Activated naive CD4-positive, alpha-beta T cell treated with anti-CD3 and anti-CD28 coated beads for 36 hours (primary cell): ENCODE measurements around the gene TMEM109. TPM values are rescaled to one million over a fixed set of nuclear protein-coding genes. Genes with fewer than 3 reads are reported as not detected.
"Not testable (repeated sequence)": the region's sequence is repeated elsewhere in the genome, so short reads cannot be mapped to it uniquely, and the experiment has no call there.

Experiments used
- CTCF ChIA-PET: fragments of 350-600 bp; sonication (Branson Sonifier 250); formaldehyde crosslinking; loops from one replicate; lab custom pipeline; 2021; ENCODE audit warnings: antibody characterized with exemption; lab: Charles Lee
- DNase-seq: peaks from one replicate; pipeline ENCODE4 v3.0.0-alpha.2; 2020
- H3K27ac Mint-ChIP-seq: one replicate; pipeline ENCODE4 v1.8.0; 2021; ENCODE audit warnings: mild to moderate bottlenecking, mixed read lengths
- H3K27me3 Mint-ChIP-seq: one replicate; pipeline ENCODE4 v1.8.0; 2021; ENCODE audit warnings: low read depth, mixed read lengths
- H3K36me3 Mint-ChIP-seq: one replicate; pipeline ENCODE4 v1.8.0; 2021; ENCODE audit warnings: low read depth, mixed read lengths
- H3K4me1 Mint-ChIP-seq: one replicate; pipeline ENCODE4 v1.8.0; 2021; ENCODE audit warnings: low read depth, mixed read lengths
- H3K4me3 Mint-ChIP-seq: one replicate; pipeline ENCODE4 v1.8.0; 2021; ENCODE audit warnings: mild to moderate bottlenecking, moderate library complexity, mixed read lengths
- H3K9me3 Mint-ChIP-seq: one replicate; pipeline ENCODE4 v1.8.0; 2021; ENCODE audit warnings: mixed read lengths
- intact Hi-C: fragments of 100-400 bp; cut with micrococcal nuclease; formaldehyde crosslinking; loops from one replicate; pipeline ENCODE4 v1.15.1; 2023
- total RNA-seq, 2 experiments: library from RNA; stranded (reverse); gene quantifications; one replicate each; pipeline ENCODE4 v1.2.3, GENCODE V29; 2021

Gene TMEM109
- total RNA-seq, 2 experiments from 2014 or later = 94.0 to 103 TPM

DNA sequence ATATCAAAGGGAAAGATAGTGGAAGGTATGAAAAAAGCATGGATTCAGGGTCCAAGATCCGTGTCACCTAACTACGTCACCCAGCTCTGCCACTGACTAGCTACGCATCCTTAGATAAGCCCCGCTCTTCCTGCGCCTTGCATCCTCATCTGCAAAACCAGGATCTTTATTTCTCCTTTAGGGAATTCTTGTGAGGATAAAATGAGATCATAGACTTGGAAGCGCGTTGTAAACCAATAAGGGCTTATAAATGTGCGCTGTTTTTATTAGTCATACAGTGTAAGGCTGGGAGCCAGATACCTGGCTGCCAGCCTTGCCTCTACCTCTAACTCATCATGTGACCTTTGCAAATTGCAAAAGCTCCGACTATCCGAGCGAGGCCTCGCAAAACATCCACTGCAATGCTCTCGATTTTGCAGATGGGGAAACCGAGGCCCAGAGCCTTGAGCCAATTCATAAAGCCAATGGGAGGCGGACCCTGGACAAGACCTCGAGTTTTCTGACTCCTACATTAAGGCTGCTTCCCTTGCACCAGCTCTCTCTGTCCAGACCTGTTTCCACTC is 8.3 kb upstream of the TMEM109 start:
- H3K9me3 Mint-ChIP-seq = peaks cover 2% of the 10 kb centered on the region
- peak overlapping the region; percentile 80 for H3K4me3 Mint-ChIP-seq
- DNase-seq = peak; percentile 31
- H3K27me3 Mint-ChIP-seq = no peaks in the 10 kb centered on the region
- intact Hi-C loops = loop anchor here (1.0 to 5.0 kb wide), 9 partner anchors 10 to 1288 kb away; partner anchors contain the start of genes CYB561A3, OSBP, SDHAF2 and VPS37C
- H3K27ac Mint-ChIP-seq = peak overlapping the region; percentile 92
- peaks cover 27% of the 10 kb centered on the region for H3K36me3 Mint-ChIP-seq
- H3K4me1 Mint-ChIP-seq = peaks cover 34% of the 10 kb centered on the region
- CTCF ChIA-PET = interaction anchor here (0.6 to 9.9 kb wide), 8 partner anchors 9 to 1289 kb away, joined by 3 to 82 read pairs (median 4); partner anchors contain the start of gene TMEM109

DNA sequence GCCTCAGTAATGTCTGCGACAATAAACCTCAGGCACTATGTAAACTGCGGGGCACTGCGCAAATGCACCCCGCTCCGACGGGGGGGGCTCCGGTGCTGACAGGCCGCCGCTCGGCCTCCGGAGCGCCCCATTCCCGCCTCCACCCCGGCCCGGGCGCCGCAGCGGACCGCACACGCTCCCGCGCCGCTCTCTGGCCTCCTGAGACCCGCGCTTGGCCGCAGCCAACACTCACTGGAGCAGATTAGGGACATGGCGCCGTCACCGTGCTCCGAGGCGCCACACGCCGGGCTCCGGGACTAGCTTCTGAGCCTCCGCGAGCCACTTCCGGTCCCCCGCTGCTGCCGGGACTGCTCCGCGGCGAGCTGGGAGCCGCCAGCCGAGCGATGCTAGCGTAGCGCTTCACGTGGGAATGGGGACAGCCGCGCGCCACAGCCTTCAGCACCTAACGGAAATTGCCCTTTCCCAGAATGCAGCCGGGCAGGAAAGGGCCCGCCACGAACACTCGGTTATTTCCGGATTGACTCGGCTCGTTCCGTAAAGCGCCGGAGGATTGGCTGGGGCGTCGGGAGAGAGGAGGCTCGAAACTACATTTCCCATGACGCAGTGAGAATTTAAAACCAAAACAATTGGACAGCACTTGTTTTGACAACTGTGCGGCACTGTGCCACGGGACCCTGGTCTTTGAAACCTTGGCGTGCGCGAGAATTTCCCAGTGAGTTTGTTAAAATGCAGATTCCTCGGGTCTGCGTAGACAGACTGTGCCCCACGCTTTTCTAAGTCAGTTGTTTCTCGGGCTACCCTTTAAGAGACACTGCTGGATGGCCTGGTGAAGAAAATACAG is 7.6 kb upstream of the TMEM109 start, which contains the start of gene PRPF19:
Gene PRPF19 (minus strand): TSS at position 454 of the 841 bp plus-strand sequence. CDS start 203 bp downstream, at position 251.
- H3K27ac Mint-ChIP-seq = peak within 1 kb of the TSS; percentile 92
- peak within 1 kb of the TSS; percentile 80 for H3K4me3 Mint-ChIP-seq
- peak; percentile 100 for DNase-seq
- H3K9me3 Mint-ChIP-seq = peaks cover 2% of the 10 kb centered on the region
- peaks cover 23% of the 10 kb centered on the region for H3K36me3 Mint-ChIP-seq
- intact Hi-C loops = loop anchor here (1.0 to 5.0 kb wide), 9 partner anchors 9 to 1289 kb away; partner anchors contain the start of genes CYB561A3, OSBP, SDHAF2 and VPS37C
- CTCF ChIA-PET = interaction anchor here (1.0 to 9.9 kb wide), 3 partner anchors 9 to 64 kb away, joined by 3 to 82 read pairs (median 4); partner anchors contain the start of gene TMEM109
- H3K4me1 Mint-ChIP-seq = peaks cover 40% of the 10 kb centered on the region
- H3K27me3 Mint-ChIP-seq = no peaks in the 10 kb centered on the region

DNA sequence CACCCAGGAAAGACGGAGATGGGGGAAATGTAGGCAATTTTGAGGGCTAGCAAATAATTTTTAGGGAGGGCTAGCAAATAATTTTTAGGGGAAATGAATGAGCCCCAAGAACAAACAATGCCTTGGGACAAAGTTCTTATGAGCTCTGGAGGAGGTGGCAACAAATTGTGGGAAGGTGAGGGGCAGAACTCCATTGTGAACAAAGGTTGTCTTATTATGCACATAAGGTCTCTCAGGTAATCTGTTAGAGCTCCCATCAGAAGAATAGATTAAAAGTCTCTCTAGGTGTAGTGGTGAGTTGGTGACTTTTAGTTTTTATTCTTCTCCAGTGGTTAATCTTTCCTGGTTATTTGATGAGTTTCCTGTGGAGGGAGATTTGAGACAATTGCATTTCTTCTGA is 5.2 kb upstream of the TMEM109 start:
- Mint-ChIP-seq H3K4me1 (peaks cover 57% of the 10 kb centered on the region), H3K27me3 (no peaks in the 10 kb centered on the region), H3K4me3 (no peak overlapping the region), H3K36me3 (peaks cover 9% of the 10 kb centered on the region), H3K27ac (no peak overlapping the region), H3K9me3 (peaks cover 2% of the 10 kb centered on the region)
- intact Hi-C loops = loop anchor here (5.0 kb wide), 1 partner anchor 1292 kb away; the partner anchor contains the start of gene OSBP
- CTCF ChIA-PET = interaction anchor here (1.2 kb wide), 1 partner anchor 77 kb away, joined by 3 read pairs; no protein-coding TSS in a partner anchor
- DNase-seq = no peak

DNA sequence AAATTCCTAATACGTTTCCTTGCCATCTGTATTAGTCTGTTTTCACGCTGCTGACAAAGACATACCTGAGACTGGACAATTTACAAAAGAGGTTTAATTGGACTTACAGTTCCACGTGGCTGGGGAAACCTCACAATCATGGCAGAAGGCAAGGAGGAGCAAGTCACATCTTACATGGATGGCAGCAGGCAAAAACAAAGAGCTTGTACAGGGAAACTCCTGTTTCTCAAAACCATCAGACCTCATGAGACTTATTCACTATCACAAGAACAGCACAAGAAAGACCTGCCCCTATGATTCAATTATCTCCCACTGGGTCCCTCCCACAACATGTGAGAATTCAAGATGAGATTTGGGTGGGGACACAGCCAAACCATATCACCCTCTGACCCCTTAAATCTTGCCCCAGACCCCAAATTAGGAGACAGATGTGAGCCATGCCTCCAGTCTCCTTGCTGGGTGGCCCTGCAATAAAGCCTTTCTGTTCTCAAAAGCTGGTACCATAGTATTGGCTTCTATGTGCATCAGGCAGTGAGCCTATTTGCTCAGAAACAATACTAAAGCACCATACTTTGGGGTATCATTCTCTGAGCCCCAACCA is 4.2 kb upstream of the TMEM109 start:
- not testable (repeated sequence) for H3K27me3 Mint-ChIP-seq, DNase-seq, H3K4me3 Mint-ChIP-seq, H3K9me3 Mint-ChIP-seq, H3K27ac Mint-ChIP-seq, H3K36me3 Mint-ChIP-seq
- intact Hi-C loops = loop anchor here (5.0 kb wide), 1 partner anchor 1292 kb away; the partner anchor contains the start of gene OSBP
- H3K4me1 Mint-ChIP-seq = peaks cover 47% of the 10 kb centered on the region
- CTCF ChIA-PET = interaction anchor here (1.2 kb wide), 1 partner anchor 78 kb away, joined by 3 read pairs; no protein-coding TSS in a partner anchor

DNA sequence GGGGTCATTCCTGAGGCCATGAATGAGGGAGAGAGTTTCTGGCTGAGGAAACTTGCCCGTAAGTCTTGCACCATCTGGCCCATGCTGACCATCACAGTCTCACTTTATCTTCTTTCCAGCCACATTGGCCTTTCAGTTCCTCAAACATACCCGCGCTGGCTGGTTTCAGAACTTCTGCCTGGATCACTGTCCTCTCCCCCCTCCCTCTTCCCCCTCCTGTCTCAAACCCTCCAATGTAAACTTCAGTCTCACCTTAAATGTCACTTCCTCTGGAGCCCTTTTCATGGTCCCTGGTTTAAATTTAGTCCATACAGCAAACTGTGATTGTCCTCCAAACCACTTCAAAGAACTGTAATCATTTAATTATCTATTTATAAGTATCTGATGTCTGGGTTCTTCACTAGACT is 3.7 kb upstream of the TMEM109 start:
- peaks cover 45% of the 10 kb centered on the region for H3K4me1 Mint-ChIP-seq
- peaks cover 2% of the 10 kb centered on the region for H3K9me3 Mint-ChIP-seq
- H3K27ac Mint-ChIP-seq = no peak overlapping the region
- H3K4me3 Mint-ChIP-seq = no peak overlapping the region
- CTCF ChIA-PET = interaction anchor here (0.7 kb wide), 1 partner anchor 412 kb away, joined by 3 read pairs; no protein-coding TSS in a partner anchor
- H3K27me3 Mint-ChIP-seq = no peaks in the 10 kb centered on the region
- intact Hi-C loops = no loop called here
- no peak for DNase-seq
- peaks cover 4% of the 10 kb centered on the region for H3K36me3 Mint-ChIP-seq

DNA sequence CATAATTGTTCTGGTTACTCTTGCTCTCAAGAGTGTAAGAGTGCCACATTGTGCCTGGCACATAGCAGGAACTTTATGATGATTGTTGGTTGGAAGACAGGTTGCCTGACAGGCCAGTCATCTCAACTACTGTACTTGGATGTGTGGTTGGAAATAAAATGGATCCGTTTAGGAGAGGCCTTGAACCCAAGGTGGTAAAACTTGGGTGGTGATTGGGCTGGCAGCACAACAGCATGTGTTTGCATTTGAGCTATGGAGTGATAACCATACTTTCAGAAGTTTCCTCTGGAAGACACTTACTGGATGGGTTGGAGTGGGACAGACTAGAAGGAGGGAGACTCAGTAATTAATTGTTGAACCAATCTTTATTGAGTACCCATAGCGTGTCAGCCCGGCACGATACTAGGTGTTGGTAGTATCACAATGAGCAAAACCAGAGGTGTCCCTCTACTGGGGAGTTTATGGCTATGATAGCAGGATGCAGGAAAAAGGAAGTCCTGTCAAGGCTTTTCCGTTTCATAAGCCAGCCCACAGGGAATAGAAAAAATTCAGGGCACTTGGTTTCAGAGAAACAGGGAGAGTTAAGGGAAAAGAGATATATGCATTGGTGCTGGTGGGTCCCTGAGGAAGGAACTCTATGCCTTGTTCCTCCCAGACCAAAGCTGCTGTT is 3.1 kb upstream of the TMEM109 start:
- intact Hi-C loops = no loop called here
- Mint-ChIP-seq H3K27ac (no peak overlapping the region), H3K36me3 (peaks cover 4% of the 10 kb centered on the region), H3K9me3 (peaks cover 2% of the 10 kb centered on the region), H3K4me1 (peaks cover 47% of the 10 kb centered on the region), H3K4me3 (no peak overlapping the region), H3K27me3 (no peaks in the 10 kb centered on the region)
- no peak for DNase-seq
- CTCF ChIA-PET = interaction anchor here (0.7 to 9.4 kb wide), 3 partner anchors 8 to 411 kb away, joined by 3 to 82 read pairs (median 6); partner anchors contain the start of gene PRPF19

DNA sequence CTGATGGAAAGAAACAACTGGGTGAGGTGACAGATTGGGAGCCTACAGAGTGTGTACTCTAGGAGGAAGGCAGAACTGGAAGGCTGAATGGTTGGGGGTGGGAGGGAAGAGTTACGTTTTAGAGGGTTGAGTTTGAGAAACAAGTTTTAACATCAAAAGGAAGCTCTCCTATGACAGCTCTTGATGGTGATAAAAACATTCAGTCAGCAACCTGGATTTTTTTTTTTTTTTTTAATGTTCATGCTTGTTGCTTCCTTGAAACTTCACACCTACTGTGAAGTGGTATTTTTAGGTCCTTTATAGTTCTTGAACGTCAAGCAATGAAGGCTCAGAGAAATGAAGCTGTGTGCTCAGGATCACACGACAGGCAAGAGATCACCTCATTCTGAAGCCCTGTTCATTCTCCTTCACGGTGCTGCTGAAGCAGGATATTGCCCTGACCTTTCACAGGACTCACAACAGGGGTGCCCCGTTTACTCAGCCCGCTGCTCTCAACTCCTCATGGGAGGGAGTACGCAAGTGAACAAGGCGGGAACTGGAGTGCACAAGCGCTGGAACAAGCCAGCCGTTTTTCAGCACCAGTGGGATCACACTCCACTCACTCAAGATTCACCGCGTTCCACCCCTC is 1.6 kb upstream of the TMEM109 start:
- peaks cover 52% of the 10 kb centered on the region for H3K4me1 Mint-ChIP-seq
- CTCF ChIA-PET = interaction anchor here (0.6 to 9.4 kb wide), 6 partner anchors 10 to 275 kb away, joined by 3 to 82 read pairs (median 7); partner anchors contain the start of gene PRPF19
- peaks cover 2% of the 10 kb centered on the region for H3K9me3 Mint-ChIP-seq

DNA sequence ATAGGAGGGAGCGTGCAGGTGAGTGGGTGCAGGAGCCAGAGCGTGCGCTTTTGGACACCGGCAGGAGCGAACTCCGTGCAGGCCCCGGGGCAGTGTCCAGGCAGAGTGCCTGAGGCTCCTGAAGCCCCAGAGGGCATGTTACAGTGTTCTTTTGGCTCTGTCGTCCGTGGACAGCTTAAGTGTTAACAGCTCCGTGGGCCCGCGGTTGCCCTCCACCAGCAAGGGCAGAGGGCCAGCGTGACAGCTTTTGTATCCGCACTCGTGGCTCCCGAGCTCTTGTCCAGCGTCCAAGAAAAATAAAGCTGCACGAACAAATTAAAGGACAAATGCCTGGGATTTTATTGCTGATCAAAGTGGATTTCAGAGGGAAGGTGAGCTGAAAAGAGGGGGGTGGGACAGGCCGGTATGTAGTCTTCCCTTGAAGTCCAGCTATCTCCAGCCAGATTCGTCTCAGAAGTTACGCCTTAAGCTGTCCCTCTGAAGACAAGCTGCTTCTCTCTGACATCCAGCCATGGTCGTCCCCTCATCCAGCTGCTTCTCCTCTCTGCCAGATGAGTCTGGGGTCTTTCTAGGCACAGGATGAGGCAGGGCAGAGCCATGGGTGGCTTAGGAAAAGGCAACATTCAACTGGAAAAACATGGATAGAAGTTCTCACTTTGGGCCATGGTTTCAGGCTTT is 968 bp upstream of the TMEM109 start:
- intact Hi-C loops = loop anchor here (1.0 kb wide), 1 partner anchor 248 kb away; the partner anchor contains the start of gene VPS37C
- H3K4me3 Mint-ChIP-seq = peak overlapping the region; percentile 94
- H3K4me1 Mint-ChIP-seq = peaks cover 52% of the 10 kb centered on the region
- H3K27me3 Mint-ChIP-seq = no peaks in the 10 kb centered on the region
- H3K27ac Mint-ChIP-seq = peak overlapping the region; percentile 95
- H3K36me3 Mint-ChIP-seq = peaks cover 10% of the 10 kb centered on the region
- DNase-seq = no peak
- H3K9me3 Mint-ChIP-seq = peaks cover 2% of the 10 kb centered on the region
- CTCF ChIA-PET = interaction anchor here (0.6 to 9.4 kb wide), 6 partner anchors 10 to 275 kb away, joined by 3 to 82 read pairs (median 7); partner anchors contain the start of genes PRPF19 and TMEM132A

More for the DNA sequence above, 1.6 kb upstream of the TMEM109 start:
- Mint-ChIP-seq H3K27ac (peak overlapping the region; percentile 89), H3K27me3 (no peaks in the 10 kb centered on the region), H3K36me3 (peaks cover 9% of the 10 kb centered on the region), H3K4me3 (peak overlapping the region; percentile 42)
- intact Hi-C loops = no loop called here
- DNase-seq = peak; percentile 69

DNA sequence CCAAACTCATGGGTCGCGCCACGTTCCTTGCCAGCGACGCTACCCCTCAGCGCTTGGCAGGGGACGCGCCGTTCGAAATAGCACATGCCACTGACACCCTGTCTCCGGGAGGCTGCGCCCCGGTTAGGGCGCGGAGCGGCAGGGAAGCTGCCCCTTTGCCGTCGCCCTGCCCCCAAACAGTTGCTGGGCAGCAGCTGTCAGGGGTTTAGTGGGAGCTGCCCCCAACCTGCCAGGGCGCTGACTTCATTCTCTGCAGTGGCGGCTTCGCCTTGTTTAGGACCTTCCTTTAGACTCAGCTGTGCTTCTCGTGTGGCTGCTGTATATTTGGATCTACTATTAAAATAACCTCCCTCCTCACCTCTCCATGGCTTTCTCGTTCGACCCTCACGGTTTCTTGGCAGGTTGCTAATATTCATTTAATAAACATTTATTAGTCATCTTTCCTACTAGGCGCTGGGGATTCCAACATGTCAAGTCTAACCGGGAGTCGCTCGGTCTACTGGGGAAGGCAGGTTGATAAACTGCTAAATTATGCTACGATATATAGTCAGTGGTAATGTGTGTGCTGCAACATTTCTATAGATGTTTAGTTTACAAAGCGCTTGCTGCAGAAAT is 782 bp downstream of the TMEM109 start:
- peak; percentile 46 for DNase-seq
- Mint-ChIP-seq H3K4me3 (peak overlapping the region; percentile 94), H3K27ac (peak overlapping the region; percentile 79), H3K4me1 (peaks cover 69% of the 10 kb centered on the region), H3K9me3 (no peaks in the 10 kb centered on the region), H3K27me3 (no peaks in the 10 kb centered on the region), H3K36me3 (peaks cover 16% of the 10 kb centered on the region)
- intact Hi-C loops = loop anchor here (1.0 to 2.0 kb wide), 12 partner anchors 8 to 418 kb away; partner anchors contain the start of genes CD5, DDB1, PRPF19 and SLC15A3
- CTCF ChIA-PET = interaction anchor here (0.6 to 9.4 kb wide), 17 partner anchors 9 to 532 kb away, joined by 3 to 82 read pairs (median 4); partner anchors contain the start of genes PRPF19 and TMEM132A
